Sciatic nerve (tissue), 2 donors: ENCODE measurements around the gene TPD52L2. TPM values are rescaled to one million over a fixed set of nuclear protein-coding genes. Genes with fewer than 3 reads are reported as not detected.
A peak's percentile ranks its signal among the peaks of the same experiment; 100 is the strongest.

ENCODE experiments used
- ATAC-seq: fragments of 200-7000 bp; cut with Tn5 transposase; one replicate; pipeline ENCODE4 v1.9.1; 2020; ENCODE audit warnings: mild to moderate bottlenecking, moderate library complexity
- DNase-seq: peaks from one replicate; pipeline ENCODE4 v3.0.0-alpha.2; 2020; ENCODE audit warnings: low spot score
- intact Hi-C: fragments of 100-400 bp; cut with DNase I; formaldehyde crosslinking; loops from one replicate; pipeline ENCODE4 v1.14.2; 2022
- total RNA-seq: library from RNA; stranded (reverse); fragmentation: NEBNext Ultra II Directional; extraction: Animal tissue kit (Norgen Biotek cat#: 25700); gene quantifications from one replicate; pipeline ENCODE4 v1.2.1, GENCODE V29; 2021
- donor health status: DM: no; HTN: no; CAD: no.
- donor health status: DM: no; HTN: no; CAD: no.

TPD52L2 gene
- 69.1 TPM for total RNA-seq

GRCh38 chr20:63864978-63865640 lies at the start of gene TPD52L2:
Gene TPD52L2, plus strand, starts transcription at chr20:63865270. Its CDS starts 96 bp downstream, at chr20:63865366.
- ATAC-seq (peak; percentile 97), DNase-seq (peak; percentile 99)
- intact Hi-C loops = loop anchor here (10.0 kb wide), 1 partner anchor 330 kb away; the partner anchor contains the start of gene PTK6

GRCh38 chr20:63815615-63816253 lies 49.3 kb upstream of the TPD52L2 start:
- intact Hi-C loops = no loop called here
- DNase-seq (no peak), ATAC-seq (peak; percentile 16)

- intact Hi-C loops = no loop called here
- ATAC-seq = peak; percentile 73
- DNase-seq = no peak
Measured at GRCh38 chr20:63819224-63819921, 45.7 kb upstream of the TPD52L2 start.

GRCh38 chr20:63821811-63822210 lies 43.3 kb upstream of the TPD52L2 start:
- DNase-seq = no peak
- intact Hi-C loops = no loop called here
- no peak for ATAC-seq

GRCh38 chr20:63822276-63822696 lies 42.8 kb upstream of the TPD52L2 start:
- intact Hi-C loops = no loop called here
- ATAC-seq = peak; percentile 31
- no peak for DNase-seq

- intact Hi-C loops = no loop called here
Measured at GRCh38 chr20:63823691-63824311, 41.3 kb upstream of the TPD52L2 start.

GRCh38 chr20:63825331-63826118 lies 39.5 kb upstream of the TPD52L2 start:
- no peak for ATAC-seq
- DNase-seq = no peak
- intact Hi-C loops = no loop called here

More at GRCh38 chr20:63823691-63824311, 41.3 kb upstream of the TPD52L2 start:
- ATAC-seq (no peak), DNase-seq (no peak)

- ATAC-seq (no peak), DNase-seq (no peak)
- intact Hi-C loops = no loop called here
Measured at GRCh38 chr20:63826753-63827152, 38.3 kb upstream of the TPD52L2 start.

GRCh38 chr20:63828124-63828523 lies 36.9 kb upstream of the TPD52L2 start:
- ATAC-seq (no peak), DNase-seq (no peak)
- intact Hi-C loops = no loop called here

GRCh38 chr20:63828545-63828944 lies 36.5 kb upstream of the TPD52L2 start:
- DNase-seq (no peak), ATAC-seq (no peak)
- intact Hi-C loops = no loop called here

GRCh38 chr20:63828951-63829350 lies 36.1 kb upstream of the TPD52L2 start:
- DNase-seq = no peak
- no peak for ATAC-seq
- intact Hi-C loops = no loop called here

- DNase-seq (no peak), ATAC-seq (no peak)
- intact Hi-C loops = no loop called here
Measured at GRCh38 chr20:63829603-63829944, 35.5 kb upstream of the TPD52L2 start.

GRCh38 chr20:63829945-63830835 lies 34.9 kb upstream of the TPD52L2 start:
- intact Hi-C loops = no loop called here

GRCh38 chr20:63830841-63831588 lies 34.1 kb upstream of the TPD52L2 start, which contains the start of gene ZBTB46:
Gene ZBTB46, minus strand, starts transcription at chr20:63831264. Its CDS starts 40,507 bp downstream, at chr20:63790757.
- DNase-seq = no peak
- ATAC-seq = no peak
- intact Hi-C loops = no loop called here

More at GRCh38 chr20:63829945-63830835, 34.9 kb upstream of the TPD52L2 start:
- ATAC-seq (no peak), DNase-seq (no peak)

GRCh38 chr20:63831646-63831992 lies 33.5 kb upstream of the TPD52L2 start:
- ATAC-seq (no peak), DNase-seq (no peak)
- intact Hi-C loops = no loop called here

GRCh38 chr20:63831993-63832686 lies 32.9 kb upstream of the TPD52L2 start:
- peak; percentile 8 for ATAC-seq
- intact Hi-C loops = no loop called here
- no peak for DNase-seq
